Cerebellar cortex (tissue), 1 donor: ENCODE results near the gene KLHL3.

Experiments
- DNase-seq: peaks from one replicate; pipeline ENCODE4 v3.0.0-alpha.2; 2015; ENCODE audit warnings: low spot score

Gene KLHL3

GRCh38 chr5:137611011-137611580 is 124.8 kb downstream of the KLHL3 start:
- no peak for DNase-seq

GRCh38 chr5:137610598-137610997 is 125.3 kb downstream of the KLHL3 start:
- DNase-seq = no peak

- DNase-seq = no peak
Measured at GRCh38 chr5:137609127-137609526, 126.8 kb downstream of the KLHL3 start.

- DNase-seq = no peak
Measured at GRCh38 chr5:137607771-137608170, 128.1 kb downstream of the KLHL3 start.

GRCh38 chr5:137606401-137606800 is 129.5 kb downstream of the KLHL3 start:
- no peak for DNase-seq

GRCh38 chr5:137605411-137605810 is 130.5 kb downstream of the KLHL3 start:
- peak; percentile 90 for DNase-seq

- DNase-seq = no peak
Measured at GRCh38 chr5:137604348-137605095, 131.4 kb downstream of the KLHL3 start.

GRCh38 chr5:137603891-137604290 is 132.0 kb downstream of the KLHL3 start:
- no peak for DNase-seq

GRCh38 chr5:137603356-137603755 is 132.5 kb downstream of the KLHL3 start:
- DNase-seq = no peak

- no peak for DNase-seq
Measured at GRCh38 chr5:137602721-137603273, 133.1 kb downstream of the KLHL3 start.

- no peak for DNase-seq
Measured at GRCh38 chr5:137600721-137601360, 135.0 kb downstream of the KLHL3 start.

GRCh38 chr5:137599457-137599856 is 136.4 kb downstream of the KLHL3 start:
- no peak for DNase-seq

GRCh38 chr5:137598399-137598798 is 137.5 kb downstream of the KLHL3 start:
- peak; percentile 92 for DNase-seq

GRCh38 chr5:137596941-137597340 is 138.9 kb downstream of the KLHL3 start:
- DNase-seq = no peak

GRCh38 chr5:137595396-137596079 is 140.4 kb downstream of the KLHL3 start:
- peak; percentile 84 for DNase-seq

GRCh38 chr5:137594717-137595116 is 141.2 kb downstream of the KLHL3 start:
- no peak for DNase-seq

GRCh38 chr5:137592317-137592716 is 143.6 kb downstream of the KLHL3 start:
- DNase-seq = no peak

- DNase-seq = no peak
Measured at GRCh38 chr5:137589185-137589584, 146.7 kb downstream of the KLHL3 start.

GRCh38 chr5:137587919-137588318 is 148.0 kb downstream of the KLHL3 start:
- DNase-seq = no peak

GRCh38 chr5:137584262-137584661 is 151.6 kb downstream of the KLHL3 start:
- no peak for DNase-seq

GRCh38 chr5:137583129-137583528 is 152.8 kb downstream of the KLHL3 start:
- no peak for DNase-seq

- no peak for DNase-seq
Measured at GRCh38 chr5:137582218-137582617, 153.7 kb downstream of the KLHL3 start.
